Stimulated activated CD4-positive, alpha-beta T cell treated with anti-CD3 and anti-CD28 coated beads, TNF-alpha, amount 100 ng/mL, for 1 hour (primary cell): ENCODE measurements around the gene TRPC6.

Source experiments
- DNase-seq, 3 donors: peaks; one replicate each; pipeline ENCODE4 v3.0.0-alpha.2; 2020; ENCODE audit warnings: low read depth in 3 of 3, low spot score in 1 of 3

The TRPC6 gene

GRCh38 chr11:101583251-101584128 is at the start of gene TRPC6:
TSS of gene TRPC6 (minus strand) at chr11:101584007. CDS start at chr11:101583503, 504 bp downstream.
- no peak for DNase-seq

GRCh38 chr11:101620026-101620425 is 36.2 kb upstream of the TRPC6 start:
- DNase-seq: no peak

GRCh38 chr11:101618709-101619108 is 34.9 kb upstream of the TRPC6 start:
- no peak for DNase-seq

DNA sequence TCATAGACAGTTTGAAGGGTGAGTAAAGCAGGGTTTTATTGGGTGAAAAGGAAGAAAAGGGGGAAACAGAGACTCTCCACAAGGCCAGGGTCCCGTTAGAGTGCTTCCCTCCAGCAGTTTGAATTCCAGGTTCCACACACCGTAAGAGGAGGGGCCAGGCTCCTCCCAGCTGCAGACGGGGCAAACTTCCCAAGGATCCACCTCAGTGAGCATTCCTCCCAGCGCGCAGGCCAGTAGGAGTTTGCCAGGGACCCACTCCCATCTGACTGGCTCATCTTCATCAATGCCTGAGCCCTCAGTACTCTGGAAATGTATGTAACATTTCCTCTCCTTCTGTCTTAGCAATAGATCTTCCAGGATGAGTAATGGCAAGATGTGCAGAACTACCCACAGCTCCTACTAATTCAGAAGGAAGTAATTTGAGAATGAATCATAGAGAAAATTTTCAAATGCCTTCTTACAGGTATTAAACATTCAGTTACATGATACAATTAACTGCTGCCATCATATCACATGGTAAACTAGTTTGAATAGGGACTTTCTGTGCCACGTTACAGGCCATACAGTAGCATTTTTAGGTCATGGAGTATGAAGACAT is 34.0 kb upstream of the TRPC6 start:
- DNase-seq: no peak

GRCh38 chr11:101612481-101612880 is 28.7 kb upstream of the TRPC6 start:
- DNase-seq: no peak

GRCh38 chr11:101600924-101601323 is 17.1 kb upstream of the TRPC6 start:
- DNase-seq: no peak

GRCh38 chr11:101586965-101587364 is 3.2 kb upstream of the TRPC6 start:
- DNase-seq: no peak

DNA sequence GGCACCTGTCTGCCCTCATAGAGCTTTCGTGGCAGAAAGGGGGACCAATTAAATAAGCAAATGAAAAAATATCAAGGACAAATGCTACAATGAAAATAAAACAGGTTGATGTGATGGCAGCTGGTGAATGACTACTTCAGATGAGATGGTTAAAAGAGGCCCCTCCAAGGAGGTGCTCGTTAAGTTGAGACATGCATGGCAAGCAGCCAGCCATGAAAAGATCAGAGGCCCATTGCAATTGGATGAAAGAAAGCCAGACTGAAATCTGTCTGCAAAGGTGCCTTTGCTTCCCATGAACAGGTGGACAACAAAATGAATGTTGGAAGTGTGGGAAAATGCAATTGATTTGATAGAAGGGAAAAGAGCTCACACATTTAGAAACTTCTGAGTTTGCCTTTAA is 848 bp upstream of the TRPC6 start:
- no peak for DNase-seq

- DNase-seq: no peak
Observed at GRCh38 chr11:101584129-101584515, 315 bp upstream of the TRPC6 start.

DNA sequence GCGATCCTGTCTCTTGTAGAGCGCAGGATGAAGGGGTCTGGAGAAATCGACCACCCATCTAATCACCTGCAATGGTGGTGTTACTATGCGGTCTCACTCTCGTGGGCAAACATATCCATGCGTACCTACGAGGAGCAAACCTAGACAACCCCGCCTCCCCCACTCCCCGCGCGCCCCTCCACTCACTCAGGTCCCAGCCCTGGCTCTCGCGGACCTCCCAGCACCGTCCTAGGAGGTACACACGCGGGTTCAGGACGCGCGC is 887 bp downstream of the TRPC6 start:
- no peak for DNase-seq

- no peak for DNase-seq
Observed at GRCh38 chr11:101582236-101582988, 1.4 kb downstream of the TRPC6 start.

DNA sequence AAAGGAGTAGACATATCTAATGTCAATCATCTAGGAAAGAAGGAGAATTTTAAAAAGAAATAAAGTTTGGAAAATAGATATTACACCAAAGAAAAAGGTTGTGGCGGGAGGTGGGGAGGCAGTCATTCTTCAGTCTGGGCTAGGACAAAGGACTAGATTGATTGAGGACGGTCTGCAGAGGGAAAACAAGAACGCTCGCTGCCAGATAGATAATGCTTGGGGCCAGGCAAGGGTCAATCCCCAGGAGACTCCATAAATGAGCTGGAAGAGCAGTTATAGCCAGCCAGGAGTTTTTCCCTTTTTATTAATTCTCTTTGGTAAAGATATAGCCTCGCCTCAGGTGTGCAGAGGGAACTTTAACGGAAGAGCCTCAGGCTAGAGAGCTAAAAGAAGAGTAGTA is 6.3 kb downstream of the TRPC6 start:
- DNase-seq: no peak

- DNase-seq: no peak
Observed at GRCh38 chr11:101576456-101576855, 7.4 kb downstream of the TRPC6 start.

DNA sequence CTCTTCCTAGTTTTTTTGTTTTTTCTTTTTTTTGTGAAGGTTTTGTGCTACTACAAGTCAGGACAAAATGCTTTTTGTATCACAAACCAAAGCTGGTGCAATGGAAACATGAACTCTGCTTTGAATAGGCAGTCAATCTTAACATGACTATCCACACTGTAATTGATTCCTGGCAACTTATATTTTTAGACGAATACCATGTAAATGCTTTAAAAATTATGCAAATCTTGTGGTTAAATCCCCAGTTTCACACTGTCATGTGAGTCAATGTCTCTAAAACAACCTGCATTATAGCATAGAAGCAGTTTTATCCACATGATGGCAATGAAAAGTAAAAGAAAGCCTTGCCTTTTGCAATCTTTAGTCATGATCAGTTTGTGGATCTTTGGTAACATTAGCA is 8.9 kb downstream of the TRPC6 start:
- DNase-seq: no peak

GRCh38 chr11:101567071-101567470 is 16.7 kb downstream of the TRPC6 start:
- DNase-seq: no peak

- no peak for DNase-seq
Observed at GRCh38 chr11:101566626-101567025, 17.2 kb downstream of the TRPC6 start.

DNA sequence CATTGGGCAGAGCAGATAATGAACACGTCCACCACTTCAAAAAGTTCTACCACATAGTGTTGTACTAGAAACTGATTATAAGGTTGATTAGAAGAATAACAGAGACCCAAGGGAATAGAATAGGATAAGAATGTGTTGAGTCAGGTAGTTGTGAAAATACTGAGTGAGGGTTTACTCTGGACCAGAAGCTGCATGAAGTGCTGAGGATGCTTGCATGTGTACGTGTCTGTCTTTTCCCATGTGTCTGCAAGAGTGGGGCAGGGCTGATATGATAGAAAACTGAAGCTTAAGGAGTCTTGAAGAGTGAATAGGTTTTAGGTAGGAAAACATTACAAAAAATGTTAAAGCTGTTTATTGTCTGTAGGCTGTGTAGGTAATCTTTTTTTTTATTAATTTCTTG is 20.6 kb downstream of the TRPC6 start:
- no peak for DNase-seq

DNA sequence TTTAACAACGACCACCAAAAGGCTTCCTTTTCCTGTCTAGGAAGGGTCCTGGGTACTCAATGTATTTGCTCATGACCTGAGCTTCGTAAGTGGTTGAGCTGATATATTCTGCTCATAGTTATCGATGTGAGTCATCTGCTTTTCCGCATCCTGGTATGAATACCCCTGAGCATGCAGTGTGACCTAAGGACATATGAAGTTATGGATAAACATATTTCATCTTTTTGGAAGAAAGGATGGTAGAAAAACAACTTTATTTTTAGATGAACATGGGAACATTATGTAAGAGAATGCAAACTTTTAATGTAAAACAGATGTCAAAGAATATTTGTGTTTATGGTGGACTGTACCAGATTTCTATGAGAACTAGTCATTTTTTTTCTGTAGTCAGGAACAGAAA is 28.4 kb downstream of the TRPC6 start:
- no peak for DNase-seq

- DNase-seq: no peak
Observed at GRCh38 chr11:101553891-101554292, 29.9 kb downstream of the TRPC6 start.

DNA sequence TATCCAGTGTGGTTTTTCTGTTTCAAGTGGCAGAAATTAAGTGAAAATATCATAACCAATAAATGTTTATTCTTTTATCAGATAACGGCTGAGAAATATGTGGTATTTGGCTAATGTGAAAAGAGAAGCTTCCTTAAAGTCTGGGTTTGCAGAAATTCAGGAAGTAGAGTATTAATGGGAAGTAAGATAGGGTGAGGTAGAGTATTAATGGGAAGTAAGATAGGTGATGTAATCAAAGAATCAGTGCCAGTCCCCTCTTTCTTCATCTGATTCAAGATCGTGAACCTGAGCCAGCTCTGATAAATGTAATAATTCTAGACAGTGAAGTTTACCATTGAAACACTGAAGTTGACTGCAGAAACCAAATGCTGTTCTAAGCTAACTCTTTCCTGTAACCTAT is 30.9 kb downstream of the TRPC6 start:
- no peak for DNase-seq

GRCh38 chr11:101528541-101528940 is 55.3 kb downstream of the TRPC6 start:
- DNase-seq: no peak

DNA sequence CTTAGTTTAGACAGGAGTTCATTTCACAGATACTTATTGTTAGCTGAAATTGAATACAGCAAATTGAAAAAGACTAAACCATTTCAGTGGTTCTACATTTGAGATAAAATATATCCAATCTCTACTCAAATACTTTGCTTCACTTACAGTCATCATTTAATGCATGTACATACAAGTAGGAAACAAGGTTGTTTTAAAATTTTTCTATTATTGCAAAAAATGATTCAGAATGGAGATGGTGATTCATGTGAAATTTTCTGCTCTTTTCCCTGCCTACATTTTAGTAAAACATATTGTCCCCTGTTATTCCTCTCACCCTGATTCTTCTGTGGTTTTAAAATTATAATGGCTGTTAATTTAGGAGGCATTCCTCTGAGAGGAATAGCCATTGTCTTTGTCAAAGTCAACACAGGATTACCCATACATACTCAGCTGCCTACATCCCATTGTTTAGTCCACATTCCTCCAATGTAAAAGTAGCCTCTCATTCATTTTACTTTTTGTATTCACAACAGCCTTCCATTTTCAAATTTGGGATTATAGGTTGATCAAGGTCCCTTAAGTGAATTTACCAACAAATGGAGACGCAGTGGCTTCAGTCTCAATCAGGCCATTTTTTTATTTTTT is 60.1 kb downstream of the TRPC6 start:
- no peak for DNase-seq
